T-helper 17 cell (primary cell): Measurements from ENCODE around the gene KHDRBS2. TPM values are rescaled to one million over a fixed set of nuclear protein-coding genes. Genes with fewer than 3 reads are reported as not detected.

ENCODE experiments used
- ATAC-seq: fragments of 150-1000 bp; cut with Tn5 transposase; 2 replicates; pipeline ENCODE4 v1.10.0; 2021; ENCODE audit warnings: mild to moderate bottlenecking, moderate library complexity
- DNase-seq, 3 donors: peaks; one replicate each; pipeline versions ENCODE4 v3.0.0 to v3.0.0-alpha.2; 2020 to 2021
- H3K9me3 ChIP-seq: one replicate; pipeline ENCODE4 v1.7.0; 2013; ENCODE audit warnings: low read length, mild to moderate bottlenecking; ENCODE audit not compliant: control insufficient read depth, poor library complexity, severe bottlenecking
- H3K27ac Mint-ChIP-seq: one replicate; pipeline ENCODE4 v1.8.0; 2022; ENCODE audit warnings: mild to moderate bottlenecking, moderate library complexity, mixed read lengths
- H3K27me3 Mint-ChIP-seq: one replicate; pipeline ENCODE4 v1.8.0; 2022; ENCODE audit warnings: mixed read lengths
- H3K36me3 Mint-ChIP-seq: one replicate; pipeline ENCODE4 v1.8.0; 2022; ENCODE audit warnings: low read depth, mixed read lengths
- H3K4me1 Mint-ChIP-seq: one replicate; pipeline ENCODE4 v1.8.0; 2022; ENCODE audit warnings: mild to moderate bottlenecking, mixed read lengths
- H3K4me3 Mint-ChIP-seq: one replicate; pipeline ENCODE4 v1.8.0; 2022; ENCODE audit warnings: mild to moderate bottlenecking, moderate library complexity, mixed read lengths
- total RNA-seq, 4 donors: library from RNA in 2 of 4; stranded (reverse) in 2 of 4; gene quantifications; one replicate each; pipeline ENCODE4 v1.2.3 and lab custom pipeline; 2022 to 2026

Gene KHDRBS2
- total RNA-seq, 2 donors from 2014 or later: 0.50 TPM; not detected in 1

DNA sequence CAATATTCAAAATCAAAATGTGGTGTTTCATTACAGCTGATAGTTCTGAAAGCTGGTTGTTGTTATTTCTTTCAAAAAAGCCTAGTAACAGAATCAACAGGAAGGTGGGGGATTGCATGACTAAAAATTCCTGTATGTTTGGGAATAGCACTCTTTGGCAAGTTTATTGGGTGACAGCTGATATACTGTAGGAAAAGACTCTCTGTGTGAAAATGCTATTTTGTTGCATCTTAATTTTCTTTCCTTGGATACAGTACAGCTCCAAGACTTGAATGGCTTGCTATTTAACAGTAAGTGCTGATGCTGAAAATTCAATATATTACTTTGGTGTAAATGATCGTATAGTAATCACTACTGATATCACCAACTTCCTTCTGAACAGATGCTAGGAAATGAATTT, 336.1 kb downstream of the KHDRBS2 start:
- Mint-ChIP-seq H3K36me3 (no peaks in the 10 kb centered on the region), H3K4me1 (no peaks in the 10 kb centered on the region), H3K4me3 (no peak overlapping the region), H3K27me3 (no peaks in the 10 kb centered on the region), H3K27ac (no peak overlapping the region)
- no peaks in the 10 kb centered on the region for H3K9me3 ChIP-seq
- no peak for ATAC-seq
- DNase-seq: no peak

GRCh38 chr6:61949161-61949560, 336.9 kb downstream of the KHDRBS2 start:
- no peaks in the 10 kb centered on the region for H3K4me1 Mint-ChIP-seq
- ATAC-seq: no peak
- no peaks in the 10 kb centered on the region for H3K27me3 Mint-ChIP-seq

GRCh38 chr6:61947311-61947947, 338.6 kb downstream of the KHDRBS2 start:
- Mint-ChIP-seq H3K36me3 (no peaks in the 10 kb centered on the region), H3K4me1 (no peaks in the 10 kb centered on the region), H3K4me3 (no peak overlapping the region), H3K27ac (no peak overlapping the region), H3K27me3 (no peaks in the 10 kb centered on the region)
- no peaks in the 10 kb centered on the region for H3K9me3 ChIP-seq
- DNase-seq (no peak), ATAC-seq (no peak)

More at GRCh38 chr6:61949161-61949560, 336.9 kb downstream of the KHDRBS2 start:
- H3K36me3 Mint-ChIP-seq: no peaks in the 10 kb centered on the region
- no peak overlapping the region for H3K4me3 Mint-ChIP-seq
- H3K9me3 ChIP-seq: no peaks in the 10 kb centered on the region
- no peak for DNase-seq
- no peak overlapping the region for H3K27ac Mint-ChIP-seq

DNA sequence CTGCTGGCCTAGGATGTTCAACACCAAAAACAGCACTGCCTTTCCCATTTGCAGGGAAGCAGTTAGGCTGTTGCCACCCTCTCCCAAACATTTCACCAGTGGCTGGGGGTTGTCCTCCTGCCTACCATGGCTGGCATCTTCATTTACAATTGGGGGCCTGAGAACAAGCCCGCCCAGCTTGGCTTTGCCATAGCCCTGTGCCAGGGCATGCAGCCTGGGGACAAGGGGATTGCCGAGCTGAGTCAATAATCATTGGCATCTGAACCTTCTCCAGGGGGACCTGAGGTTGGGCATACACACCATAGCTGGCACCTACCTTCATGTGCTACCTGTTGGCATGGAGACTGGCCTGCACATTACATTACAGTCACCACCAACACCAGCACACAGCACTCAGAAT, 345.1 kb downstream of the KHDRBS2 start:
- H3K36me3 Mint-ChIP-seq: no peaks in the 10 kb centered on the region
- H3K27me3 Mint-ChIP-seq: no peaks in the 10 kb centered on the region
- H3K4me3 Mint-ChIP-seq: no peak overlapping the region
- H3K9me3 ChIP-seq: no peaks in the 10 kb centered on the region
- H3K4me1 Mint-ChIP-seq: no peaks in the 10 kb centered on the region
- H3K27ac Mint-ChIP-seq: no peak overlapping the region
- DNase-seq (no peak), ATAC-seq (no peak)

- no peak for ATAC-seq
- Mint-ChIP-seq H3K4me1 (no peaks in the 10 kb centered on the region), H3K4me3 (no peak overlapping the region)
Observed at GRCh38 chr6:61935242-61935846, 350.7 kb downstream of the KHDRBS2 start.

GRCh38 chr6:61909486-61909885, 376.5 kb downstream of the KHDRBS2 start:
- H3K27ac Mint-ChIP-seq: no peak overlapping the region

More at GRCh38 chr6:61935242-61935846, 350.7 kb downstream of the KHDRBS2 start:
- no peaks in the 10 kb centered on the region for H3K9me3 ChIP-seq
- no peaks in the 10 kb centered on the region for H3K27me3 Mint-ChIP-seq
- no peak for DNase-seq
- no peak overlapping the region for H3K27ac Mint-ChIP-seq
- H3K36me3 Mint-ChIP-seq: no peaks in the 10 kb centered on the region

DNA sequence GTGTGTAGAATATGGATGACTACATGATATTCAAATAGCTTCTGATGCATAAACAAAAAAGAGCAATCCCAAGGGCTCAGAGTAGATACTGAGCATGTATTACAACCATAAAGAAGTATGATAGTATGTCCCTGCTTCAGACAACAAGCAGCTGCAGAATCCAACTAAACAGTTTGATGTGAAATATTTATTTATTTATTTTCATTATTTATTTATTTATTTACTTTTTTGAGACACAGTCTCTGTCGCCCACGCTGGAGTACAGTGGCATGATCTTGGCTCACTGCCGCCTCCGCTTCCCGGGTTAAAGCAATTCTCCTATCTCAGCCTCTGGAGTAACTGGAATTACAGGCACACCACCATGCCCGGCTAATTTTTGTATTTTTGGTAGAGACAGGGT, 384.3 kb downstream of the KHDRBS2 start:
- Mint-ChIP-seq H3K27me3 (no peaks in the 10 kb centered on the region), H3K4me1 (no peaks in the 10 kb centered on the region), H3K36me3 (no peaks in the 10 kb centered on the region), H3K4me3 (no peak overlapping the region), H3K27ac (no peak overlapping the region)
- no peaks in the 10 kb centered on the region for H3K9me3 ChIP-seq
- no peak for ATAC-seq
- DNase-seq: no peak

More at GRCh38 chr6:61909486-61909885, 376.5 kb downstream of the KHDRBS2 start:
- no peak for DNase-seq
- Mint-ChIP-seq H3K36me3 (no peaks in the 10 kb centered on the region), H3K27me3 (no peaks in the 10 kb centered on the region), H3K4me1 (no peaks in the 10 kb centered on the region), H3K4me3 (no peak overlapping the region)
- H3K9me3 ChIP-seq: no peaks in the 10 kb centered on the region
- no peak for ATAC-seq

DNA sequence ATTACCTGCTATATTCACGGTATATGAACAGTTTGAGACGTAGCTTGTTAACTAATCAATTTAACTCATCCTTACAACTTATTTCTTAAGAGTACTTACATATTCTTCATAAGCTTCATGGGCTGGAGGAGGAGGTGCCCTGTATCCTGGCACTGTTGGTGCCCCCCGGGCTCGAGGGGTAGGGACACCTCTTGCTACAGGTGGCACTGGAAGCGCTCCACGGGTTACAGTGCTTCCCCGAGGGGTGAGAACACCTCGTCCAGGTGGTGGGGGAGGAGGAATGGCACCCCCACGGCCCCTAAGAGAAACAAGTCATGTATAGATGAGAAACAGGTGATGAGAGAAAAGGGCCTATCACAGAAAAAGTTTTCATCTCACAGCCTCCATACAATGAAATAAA, 391.5 kb downstream of the KHDRBS2 start:
- H3K9me3 ChIP-seq: no peaks in the 10 kb centered on the region
- no peaks in the 10 kb centered on the region for H3K27me3 Mint-ChIP-seq
- H3K4me3 Mint-ChIP-seq: no peak overlapping the region
- H3K4me1 Mint-ChIP-seq: no peaks in the 10 kb centered on the region
- ATAC-seq: no peak
- no peak for DNase-seq
- no peaks in the 10 kb centered on the region for H3K36me3 Mint-ChIP-seq
- H3K27ac Mint-ChIP-seq: no peak overlapping the region

DNA sequence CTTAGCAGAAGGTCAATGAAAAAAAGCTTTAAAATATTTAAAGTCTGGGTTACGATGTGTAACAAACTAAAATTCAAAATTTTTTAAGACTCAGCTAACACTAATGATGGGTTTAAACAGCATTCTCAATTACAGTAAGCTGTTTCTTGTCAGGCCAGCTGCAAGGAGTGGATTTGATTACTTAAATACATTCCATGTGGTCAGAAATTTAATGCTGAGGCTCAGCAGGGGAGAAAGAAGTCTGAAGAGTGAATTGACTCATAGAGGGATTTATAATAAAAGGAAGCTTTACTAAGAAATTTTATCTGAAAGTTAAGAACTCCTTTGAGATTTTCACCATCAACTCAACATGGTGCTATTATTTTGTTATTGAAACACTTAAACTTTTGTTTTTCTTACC, 398.6 kb downstream of the KHDRBS2 start:
- peaks cover 2% of the 10 kb centered on the region for H3K36me3 Mint-ChIP-seq
- H3K27me3 Mint-ChIP-seq: no peaks in the 10 kb centered on the region
- no peak overlapping the region for H3K27ac Mint-ChIP-seq
- H3K4me3 Mint-ChIP-seq: no peak overlapping the region
- no peak for DNase-seq
- H3K4me1 Mint-ChIP-seq: no peaks in the 10 kb centered on the region
- no peak for ATAC-seq
- H3K9me3 ChIP-seq: no peaks in the 10 kb centered on the region

- no peaks in the 10 kb centered on the region for H3K4me1 Mint-ChIP-seq
- no peak overlapping the region for H3K27ac Mint-ChIP-seq
- H3K36me3 Mint-ChIP-seq: peaks cover 2% of the 10 kb centered on the region
- H3K9me3 ChIP-seq: no peaks in the 10 kb centered on the region
- ATAC-seq (no peak), DNase-seq (no peak)
- H3K4me3 Mint-ChIP-seq: no peak overlapping the region
- H3K27me3 Mint-ChIP-seq: no peaks in the 10 kb centered on the region
Observed at GRCh38 chr6:61886608-61887259, 399.3 kb downstream of the KHDRBS2 start.

GRCh38 chr6:61869632-61870400, 416.2 kb downstream of the KHDRBS2 start:
- Mint-ChIP-seq H3K27me3 (no peaks in the 10 kb centered on the region), H3K4me3 (no peak overlapping the region), H3K27ac (no peak overlapping the region), H3K4me1 (no peaks in the 10 kb centered on the region), H3K36me3 (no peaks in the 10 kb centered on the region)
- no peaks in the 10 kb centered on the region for H3K9me3 ChIP-seq
- ATAC-seq: no peak
- no peak for DNase-seq

- no peaks in the 10 kb centered on the region for H3K4me1 Mint-ChIP-seq
- ATAC-seq (no peak), DNase-seq (no peak)
- H3K27me3 Mint-ChIP-seq: no peaks in the 10 kb centered on the region
- no peaks in the 10 kb centered on the region for H3K36me3 Mint-ChIP-seq
- H3K9me3 ChIP-seq: no peaks in the 10 kb centered on the region
- no peak overlapping the region for H3K4me3 Mint-ChIP-seq
- H3K27ac Mint-ChIP-seq: no peak overlapping the region
Observed at GRCh38 chr6:61868507-61869080, 417.4 kb downstream of the KHDRBS2 start.

DNA sequence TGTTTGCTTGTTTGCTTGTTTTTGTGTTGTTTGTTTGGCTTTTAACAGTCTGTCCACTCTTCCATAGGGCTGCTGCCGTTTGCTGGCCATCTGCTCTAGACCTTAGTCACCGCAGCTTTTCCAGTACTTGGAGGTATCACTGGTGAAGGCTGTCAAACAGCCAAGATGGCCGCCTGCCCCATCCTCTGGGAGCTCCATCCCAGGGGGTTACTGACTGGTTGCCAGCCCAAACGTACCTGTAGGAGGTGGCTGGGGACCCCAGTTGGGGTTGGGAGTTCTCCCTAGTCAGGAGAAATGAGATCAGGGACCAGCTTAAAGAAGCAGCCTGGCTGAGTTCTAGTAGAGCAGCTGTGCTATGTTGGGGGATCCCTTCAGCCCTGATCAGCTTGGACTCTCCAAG, 418.4 kb downstream of the KHDRBS2 start:
- Mint-ChIP-seq H3K4me1 (no peaks in the 10 kb centered on the region), H3K27ac (no peak overlapping the region), H3K27me3 (no peaks in the 10 kb centered on the region), H3K36me3 (no peaks in the 10 kb centered on the region), H3K4me3 (no peak overlapping the region)
- no peaks in the 10 kb centered on the region for H3K9me3 ChIP-seq
- ATAC-seq: no peak
- no peak for DNase-seq
